Small intestine (tissue), 7 donors: ENCODE results near the gene ING4. TPM values are rescaled to one million over a fixed set of nuclear protein-coding genes. Genes with fewer than 3 reads are reported as not detected.

Experiments
- DNase-seq, 2 donors: peaks; one replicate each; pipeline versions ENCODE4 v3.0.0 to v3.0.0-alpha.2; 2013
- FAIRE-seq: peaks from 2 replicates; lab custom pipeline; 2012; peaks lifted over from hg19 to GRCh38; lab: Jason Lieb, UNC
- H3K27ac ChIP-seq, 3 donors: one replicate each; pipeline ENCODE4 v1.5.1; 2013; ENCODE audit warnings: low read length in 2 of 3, mild to moderate bottlenecking in 2 of 3, control low read depth in 1 of 3, inconsistent platforms in 1 of 3, low read depth in 1 of 3, moderate library complexity in 1 of 3
- H3K27me3 ChIP-seq, 3 donors: one replicate each; pipeline ENCODE4 v1.6.1; 2013; ENCODE audit warnings: low read length in 3 of 3, inconsistent platforms in 1 of 3; ENCODE audit not compliant: control insufficient read depth in 3 of 3, insufficient read depth in 3 of 3
- H3K36me3 ChIP-seq, 3 donors: one replicate each; pipeline ENCODE4 v1.6.1; 2013; ENCODE audit warnings: low read length in 3 of 3, inconsistent platforms in 1 of 3, low read depth in 1 of 3, mild to moderate bottlenecking in 1 of 3, moderate library complexity in 1 of 3; ENCODE audit not compliant: control insufficient read depth in 3 of 3, insufficient read depth in 2 of 3
- H3K4me1 ChIP-seq, 3 donors: one replicate each; pipeline ENCODE4 v1.6.1; 2013; ENCODE audit warnings: low read length in 2 of 3, inconsistent platforms in 1 of 3, low read depth in 1 of 3, mild to moderate bottlenecking in 1 of 3, moderate library complexity in 1 of 3; ENCODE audit not compliant: control insufficient read depth in 3 of 3, insufficient read depth in 2 of 3
- H3K4me3 ChIP-seq, 3 donors: one replicate each; pipeline ENCODE4 v1.5.1; 2013; ENCODE audit warnings: low read length in 3 of 3, control low read depth in 1 of 3, inconsistent platforms in 1 of 3, low read depth in 1 of 3, mild to moderate bottlenecking in 1 of 3, moderate library complexity in 1 of 3
- H3K9me3 ChIP-seq, 2 donors: one replicate each; pipeline ENCODE4 v1.6.1; 2013; ENCODE audit warnings: low read depth in 1 of 2, low read length in 1 of 2; ENCODE audit not compliant: control insufficient read depth in 2 of 2, insufficient read depth in 1 of 2
- WGBS, 3 donors: extraction: QIAGEN DNeasy Blood & Tissue Kit; methylation state at CpG; one replicate each; pipeline ENCODE4 v1.1.7; 2013; 5-methylcytosine and 5-hydroxymethylcytosine counted together
- polyA plus RNA-seq, 4 donors: library from polyadenylated mRNA; stranded (reverse) in 3 of 4; unstranded in 1 of 4; fragments of 200-250 nt in 3 of 4; fragments of 120-200 nt in 1 of 4; gene quantifications; one replicate each; pipeline versions ENCODE4 v1.2.1 to v1.2.3, GENCODE V29; 2013
- donor health status: healthy with polysubstance abuse.
- donor health status: control.
- donor health status: control.
- donor health status: Bipolar disorder and iron deficiency.
- donor health status: healthy.

Gene ING4
- polyA plus RNA-seq, 4 donors: 29.3 to 61.0 (median 30.5) TPM

DNA sequence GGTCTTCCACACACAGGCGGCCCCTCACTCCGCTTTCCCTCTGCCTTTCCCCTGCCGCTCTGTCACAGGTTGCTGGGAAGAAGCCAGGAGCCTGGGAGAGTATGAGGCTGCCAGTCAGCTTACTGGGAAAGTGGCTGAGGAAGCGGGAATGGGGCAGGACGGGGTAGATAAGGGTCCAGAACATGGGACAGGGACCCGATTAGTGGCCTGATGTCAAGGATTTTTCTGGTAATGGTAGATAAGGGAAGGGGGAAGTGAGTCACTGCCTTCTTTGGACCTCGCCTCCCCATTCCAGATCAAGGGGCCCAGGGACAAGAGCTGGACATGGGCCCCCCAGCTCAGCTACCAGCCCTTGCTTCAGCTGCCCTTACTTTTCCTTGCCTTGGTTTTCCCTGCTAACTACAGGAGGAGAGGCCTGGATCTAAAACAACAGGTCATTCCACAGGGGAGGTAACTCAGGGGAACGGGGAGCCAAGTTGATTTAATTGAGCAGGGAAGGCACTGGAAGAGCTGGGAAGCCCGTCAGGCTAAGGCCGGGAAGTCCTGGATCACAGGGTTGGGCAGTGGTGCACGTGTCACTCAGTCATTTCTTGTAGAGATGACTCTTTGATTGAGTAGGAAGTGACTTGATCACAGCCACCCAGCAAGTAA lies 23.6 kb downstream of the ING4 start:
- Histone ChIP-seq H3K36me3 (peaks cover 0 to 1% (median 0%) of the 10 kb centered on the region in 3 donors), H3K27ac (peak overlapping the region in 1 of 3 donors; percentile 60), H3K4me1 (peaks cover 0 to 40% (median 4%) of the 10 kb centered on the region in 3 donors), H3K27me3 (no peaks in the 10 kb centered on the region), H3K9me3 (peaks cover 0 to 5% of the 10 kb centered on the region in 2 donors), H3K4me3 (no peak overlapping the region)
- FAIRE-seq (no peak), DNase-seq (peak in 1 of 2 donors; percentile 54)
- WGBS, 3 donors: 78 to 81% (median 79%) methylated on average over 11 of the region's 11 CpGs

DNA sequence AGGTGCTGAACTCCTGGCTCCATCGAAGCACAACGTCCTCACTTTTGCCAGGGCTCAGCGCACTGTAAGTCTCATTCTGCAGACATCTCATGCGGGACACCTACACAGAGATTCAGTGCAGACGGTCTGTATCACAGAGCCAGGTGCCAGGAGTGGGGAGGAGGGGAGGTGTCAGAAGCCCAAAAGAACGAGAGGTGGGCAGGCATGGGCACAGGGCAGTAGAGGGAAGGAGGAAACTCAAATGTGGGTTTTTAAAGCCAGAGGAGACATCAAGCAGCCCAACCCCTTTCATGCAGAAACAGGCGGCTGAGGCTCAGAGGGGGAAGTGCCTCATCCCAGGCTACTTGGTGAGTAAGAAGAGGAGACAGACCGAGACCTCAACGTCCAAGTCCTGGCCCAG lies 24.6 kb downstream of the ING4 start:
- Histone ChIP-seq H3K9me3 (no peaks in the 10 kb centered on the region), H3K4me1 (peaks cover 0 to 47% (median 4%) of the 10 kb centered on the region in 3 donors), H3K36me3 (no peaks in the 10 kb centered on the region), H3K4me3 (no peak overlapping the region), H3K27me3 (no peaks in the 10 kb centered on the region), H3K27ac (peak overlapping the region in 1 of 3 donors; percentile 60)
- FAIRE-seq: no peak
- DNase-seq: no peak
- 83 to 87% (median 87%) methylated on average over 9 of the region's 9 CpGs for WGBS, 3 donors

GRCh38 chr12:6635856-6636531 lies 26.9 kb downstream of the ING4 start, which contains the start of gene LPAR5:
TSS of gene LPAR5 (minus strand) at chr12:6635959. CDS start at chr12:6621248, 14,711 bp downstream.
- H3K27ac ChIP-seq: peak within 1 kb of the TSS; percentile 53 to 89 (median 84)

DNA sequence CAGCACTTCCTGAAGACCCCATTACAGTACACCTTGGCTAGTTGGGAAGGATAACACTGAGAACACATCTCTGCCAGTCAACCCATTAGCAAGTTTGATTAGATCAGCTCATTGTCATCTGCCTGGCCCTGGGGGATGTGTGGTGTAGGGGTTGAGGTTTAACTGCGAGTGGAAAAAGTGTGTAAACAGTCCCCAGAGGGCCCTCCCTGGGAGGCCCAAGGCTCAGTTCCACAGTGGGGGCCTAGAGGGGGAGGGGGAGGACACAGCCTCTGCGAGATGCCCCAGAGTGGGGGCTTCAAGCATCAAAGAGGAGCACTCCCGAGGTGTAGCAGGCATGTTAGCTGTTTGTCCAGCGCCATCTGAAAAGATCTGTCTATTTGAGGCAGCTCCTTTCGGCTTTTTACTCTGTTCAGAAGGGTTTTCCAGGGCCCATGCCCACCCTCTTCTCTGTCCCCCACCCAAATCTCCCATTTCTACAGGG lies 27.5 kb downstream of the ING4 start:
- WGBS, 3 donors: 5 to 36% (median 28%) methylated on average over 5 of the region's 5 CpGs
- peak; percentile 47 to 68 for DNase-seq
- Histone ChIP-seq H3K9me3 (no peaks in the 10 kb centered on the region), H3K36me3 (peaks cover 0 to 3% (median 0%) of the 10 kb centered on the region in 3 donors), H3K27ac (peak overlapping the region; percentile 53 to 89 (median 84)), H3K4me1 (peaks cover 4 to 76% (median 4%) of the 10 kb centered on the region in 3 donors), H3K4me3 (peak overlapping the region; percentile 18 to 51 (median 50)), H3K27me3 (no peaks in the 10 kb centered on the region)
- FAIRE-seq: no peak

More at GRCh38 chr12:6635856-6636531, 26.9 kb downstream of the ING4 start, which contains the start of gene LPAR5:
- peak; percentile 91 to 93 for DNase-seq
- FAIRE-seq: no peak
- H3K4me3 ChIP-seq: peak within 1 kb of the TSS; percentile 18 to 51 (median 50)
- H3K9me3 ChIP-seq: no peaks in the 10 kb centered on the region
- H3K36me3 ChIP-seq: peaks cover 0 to 3% (median 0%) of the 10 kb centered on the region in 3 donors
- no peaks in the 10 kb centered on the region for H3K27me3 ChIP-seq
- 25 to 38% (median 33%) methylated on average over 18 of the region's 18 CpGs for WGBS, 3 donors
- H3K4me1 ChIP-seq: peaks cover 4 to 70% (median 4%) of the 10 kb centered on the region in 3 donors

GRCh38 chr12:6632026-6632983 lies 30.6 kb downstream of the ING4 start:
- FAIRE-seq (no peak), DNase-seq (peak; percentile 56 to 63)
- peaks cover 4 to 56% (median 4%) of the 10 kb centered on the region in 3 donors for H3K4me1 ChIP-seq
- no peak overlapping the region for H3K4me3 ChIP-seq
- peaks cover 0 to 5% (median 0%) of the 10 kb centered on the region in 3 donors for H3K36me3 ChIP-seq
- no peaks in the 10 kb centered on the region for H3K27me3 ChIP-seq
- peak overlapping the region; percentile 89 to 93 (median 92) for H3K27ac ChIP-seq
- WGBS, 3 donors: 48% methylated on average over 21 of the region's 21 CpGs
- H3K9me3 ChIP-seq: no peaks in the 10 kb centered on the region

GRCh38 chr12:6631549-6631961 lies 31.4 kb downstream of the ING4 start:
- Histone ChIP-seq H3K4me3 (peak overlapping the region in 2 of 3 donors; percentile 12 to 36), H3K27me3 (no peaks in the 10 kb centered on the region), H3K9me3 (no peaks in the 10 kb centered on the region), H3K4me1 (peaks cover 4 to 63% (median 4%) of the 10 kb centered on the region in 3 donors), H3K27ac (peak overlapping the region; percentile 89 to 93 (median 92)), H3K36me3 (peaks cover 0 to 10% (median 0%) of the 10 kb centered on the region in 3 donors)
- no peak for FAIRE-seq
- DNase-seq: peak; percentile 94 to 97
- WGBS, 3 donors: 37 to 65% (median 51%) methylated on average over 3 of the region's 3 CpGs

DNA sequence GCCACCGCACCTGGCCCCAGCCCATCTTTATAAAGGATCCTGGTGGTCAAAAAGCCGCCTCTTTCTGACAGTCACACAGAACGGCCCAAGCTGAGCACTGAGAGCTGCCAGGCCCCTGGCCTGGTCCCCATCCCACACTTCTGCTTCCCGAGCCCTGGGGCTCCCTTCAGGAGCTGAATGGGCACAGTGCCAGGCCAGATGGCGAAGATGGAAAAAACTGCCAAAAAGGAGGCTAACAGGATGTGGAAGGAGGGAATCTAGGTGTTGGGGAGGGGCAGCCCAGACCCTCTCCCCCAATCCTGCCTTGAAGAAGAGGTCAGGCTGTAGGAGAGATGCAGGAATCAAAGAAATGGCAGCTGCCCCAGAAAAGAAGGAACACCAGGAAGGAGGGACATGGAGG lies 32.2 kb downstream of the ING4 start:
- H3K9me3 ChIP-seq: no peaks in the 10 kb centered on the region
- DNase-seq (no peak), FAIRE-seq (no peak)
- peak overlapping the region; percentile 89 to 93 (median 92) for H3K27ac ChIP-seq
- H3K4me1 ChIP-seq: peaks cover 2 to 61% (median 4%) of the 10 kb centered on the region in 3 donors
- WGBS, 3 donors: 41 to 51% (median 50%) methylated on average over 5 of the region's 5 CpGs
- peaks cover 0 to 16% (median 0%) of the 10 kb centered on the region in 3 donors for H3K36me3 ChIP-seq
- H3K4me3 ChIP-seq: peak overlapping the region in 1 of 3 donors; percentile 12
- H3K27me3 ChIP-seq: no peaks in the 10 kb centered on the region
